NB4 (cell line): ENCODE results near the gene ARF3.

ENCODE experiments used
- DNase-seq: peaks from one replicate; pipeline ENCODE4 v3.0.0; 2010; ENCODE audit warnings: low read depth
- H3K4me3 ChIP-seq: one replicate; pipeline ENCODE4 v1.5.1; 2011; ENCODE audit warnings: mild to moderate bottlenecking, low read depth, low read length, moderate library complexity
- MYC ChIP-seq: IDR thresholded peaks from 2 replicates; pipeline ENCODE4 v1.6.1; 2011; ENCODE audit warnings: low read depth, low read length
- POLR2A ChIP-seq: IDR thresholded peaks from 2 replicates; pipeline ENCODE4 v1.6.1; 2011; ENCODE audit warnings: mild to moderate bottlenecking; ENCODE audit not compliant: insufficient read length; ENCODE audit errors: extremely low read depth
- TF ChIP-seq, protein P1 (sequence below): IDR thresholded peaks from one replicate; pipeline ENCODE4 v1.5.1; 2012; ENCODE audit warnings: low read depth, low read length
- TF ChIP-seq, protein P2 (sequence below): IDR thresholded peaks from 2 replicates; pipeline ENCODE4 v1.6.1; 2011; ENCODE audit warnings: low read depth, low read length

Gene ARF3

DNA sequence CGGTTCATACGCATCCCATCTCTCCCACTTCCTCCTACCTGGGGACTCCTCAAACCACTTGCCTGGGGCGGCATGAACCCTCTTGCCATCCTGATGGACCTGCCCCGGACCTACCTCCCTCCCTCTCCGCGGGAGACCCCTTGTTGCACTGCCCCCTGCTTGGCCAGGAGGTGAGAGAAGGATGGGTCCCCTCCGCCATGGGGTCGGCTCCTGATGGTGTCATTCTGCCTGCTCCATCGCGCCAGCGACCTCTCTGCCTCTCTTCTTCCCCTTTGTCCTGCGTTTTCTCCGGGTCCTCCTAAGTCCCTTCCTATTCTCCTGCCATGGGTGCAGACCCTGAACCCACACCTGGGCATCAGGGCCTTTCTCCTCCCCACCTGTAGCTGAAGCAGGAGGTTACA lies 24.5 kb upstream of the ARF3 start:
- TF ChIP-seq, protein P1, sequence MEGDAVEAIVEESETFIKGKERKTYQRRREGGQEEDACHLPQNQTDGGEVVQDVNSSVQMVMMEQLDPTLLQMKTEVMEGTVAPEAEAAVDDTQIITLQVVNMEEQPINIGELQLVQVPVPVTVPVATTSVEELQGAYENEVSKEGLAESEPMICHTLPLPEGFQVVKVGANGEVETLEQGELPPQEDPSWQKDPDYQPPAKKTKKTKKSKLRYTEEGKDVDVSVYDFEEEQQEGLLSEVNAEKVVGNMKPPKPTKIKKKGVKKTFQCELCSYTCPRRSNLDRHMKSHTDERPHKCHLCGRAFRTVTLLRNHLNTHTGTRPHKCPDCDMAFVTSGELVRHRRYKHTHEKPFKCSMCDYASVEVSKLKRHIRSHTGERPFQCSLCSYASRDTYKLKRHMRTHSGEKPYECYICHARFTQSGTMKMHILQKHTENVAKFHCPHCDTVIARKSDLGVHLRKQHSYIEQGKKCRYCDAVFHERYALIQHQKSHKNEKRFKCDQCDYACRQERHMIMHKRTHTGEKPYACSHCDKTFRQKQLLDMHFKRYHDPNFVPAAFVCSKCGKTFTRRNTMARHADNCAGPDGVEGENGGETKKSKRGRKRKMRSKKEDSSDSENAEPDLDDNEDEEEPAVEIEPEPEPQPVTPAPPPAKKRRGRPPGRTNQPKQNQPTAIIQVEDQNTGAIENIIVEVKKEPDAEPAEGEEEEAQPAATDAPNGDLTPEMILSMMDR, result no peak
- no peak for DNase-seq
- no peak overlapping the region for H3K4me3 ChIP-seq

GRCh38 chr12:48980953-48981756 lies 23.9 kb upstream of the ARF3 start:
- TF ChIP-seq, protein P1, result no peak
- no peak for TF ChIP-seq MYC
- TF ChIP-seq POLR2A, result no peak
- TF ChIP-seq, protein P2, sequence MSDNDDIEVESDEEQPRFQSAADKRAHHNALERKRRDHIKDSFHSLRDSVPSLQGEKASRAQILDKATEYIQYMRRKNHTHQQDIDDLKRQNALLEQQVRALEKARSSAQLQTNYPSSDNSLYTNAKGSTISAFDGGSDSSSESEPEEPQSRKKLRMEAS, result no peak
- no peak overlapping the region for H3K4me3 ChIP-seq
- peak; percentile 61 for DNase-seq

- peak; percentile 59 for DNase-seq
- TF ChIP-seq POLR2A, result no peak
- TF ChIP-seq, protein P2, result no peak
- TF ChIP-seq, protein P1, result peak; percentile 10
- TF ChIP-seq MYC, result no peak
- H3K4me3 ChIP-seq, result no peak overlapping the region
Measured at GRCh38 chr12:48980389-48980952, 23.2 kb upstream of the ARF3 start.

DNA sequence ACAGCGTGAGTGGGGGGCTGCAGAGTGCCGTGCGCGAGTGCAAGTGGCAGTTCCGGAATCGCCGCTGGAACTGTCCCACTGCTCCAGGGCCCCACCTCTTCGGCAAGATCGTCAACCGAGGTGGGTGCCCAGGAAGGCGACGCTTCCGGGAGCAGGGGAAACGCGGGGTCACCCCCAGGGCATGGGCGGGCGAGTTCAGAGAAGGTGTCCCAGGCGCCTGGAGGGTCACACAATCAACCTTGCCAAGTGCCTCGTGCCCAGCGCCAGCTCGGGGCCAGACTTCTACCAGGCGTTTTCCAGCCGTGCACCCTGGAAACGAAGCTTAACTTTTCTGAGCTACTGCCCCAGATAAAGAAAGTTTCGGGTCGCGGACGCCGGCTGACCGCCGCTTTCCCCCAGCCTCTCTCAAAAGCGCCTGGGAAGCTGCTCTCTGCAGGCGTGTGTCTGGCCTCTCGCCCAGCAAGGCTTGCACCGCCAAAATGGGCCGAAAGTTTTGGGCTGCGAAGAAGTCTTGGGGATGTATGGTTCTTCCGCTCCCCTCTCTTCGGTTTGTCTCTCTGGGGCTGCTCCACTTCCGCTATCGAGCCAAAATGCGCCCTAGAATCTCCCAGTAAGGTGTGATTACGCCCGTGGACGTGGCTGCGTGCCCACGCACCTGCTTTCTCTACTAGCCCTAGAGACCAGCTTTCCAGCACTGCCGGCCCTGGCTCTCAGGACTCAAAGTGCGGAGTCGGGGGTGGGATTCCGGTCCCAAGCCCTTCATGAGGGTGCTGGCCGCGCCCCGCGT lies 22.5 kb upstream of the ARF3 start:
- peak; percentile 41 for DNase-seq
- H3K4me3 ChIP-seq, result no peak overlapping the region
- TF ChIP-seq POLR2A (no peak), MYC (no peak)
- TF ChIP-seq, protein P1, result no peak
- TF ChIP-seq, protein P2, result no peak

DNA sequence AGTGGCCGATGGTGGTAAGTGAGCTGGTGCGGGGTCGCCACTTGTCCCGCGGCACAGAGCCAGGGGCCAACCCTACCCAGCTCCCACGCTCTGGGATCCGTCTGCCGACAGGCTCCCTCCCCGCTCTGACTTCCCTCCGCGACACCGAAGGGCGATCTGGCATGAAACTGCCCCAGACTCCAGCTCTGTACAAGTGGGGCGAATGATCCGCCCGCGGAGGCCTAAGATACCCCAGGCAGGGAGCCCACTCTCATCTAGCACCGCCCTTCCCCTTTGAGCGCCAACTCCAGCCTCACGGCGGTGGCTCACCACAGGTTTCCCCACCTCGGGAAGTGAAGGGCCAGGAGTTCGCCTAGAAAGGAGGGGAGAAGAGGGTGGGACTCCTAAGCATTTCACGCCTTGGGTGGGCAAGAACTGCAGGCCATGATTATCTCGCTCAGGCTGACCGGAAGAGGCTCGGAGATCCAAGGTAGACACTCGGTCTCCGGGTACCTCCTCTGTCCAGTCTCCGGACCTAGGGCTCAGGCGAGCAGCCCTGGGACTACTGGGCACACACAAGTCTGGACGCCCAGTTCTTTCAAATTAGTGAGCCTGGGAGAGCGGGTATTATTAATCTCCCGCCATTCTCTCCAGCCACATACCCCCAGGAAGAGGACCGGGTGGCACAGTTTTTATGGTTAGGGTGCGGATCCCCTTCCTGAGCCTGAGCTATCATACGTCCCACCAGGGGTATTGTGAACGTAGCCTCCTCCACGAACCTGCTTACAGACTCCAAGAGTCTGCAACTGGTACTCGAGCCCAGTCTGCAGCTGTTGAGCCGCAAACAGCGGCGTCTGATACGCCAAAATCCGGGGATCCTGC lies 21.7 kb upstream of the ARF3 start:
- TF ChIP-seq, protein P1, result no peak
- TF ChIP-seq POLR2A (no peak), MYC (no peak)
- TF ChIP-seq, protein P2, result no peak
- H3K4me3 ChIP-seq, result no peak overlapping the region
- no peak for DNase-seq
